GM12878 (cell line): ENCODE data around the gene EHD2. TPM values are rescaled to one million over a fixed set of nuclear protein-coding genes. Genes with fewer than 3 reads are reported as not detected.

Experiments used
- ATAC-seq: fragments of 200-7000 bp; cut with Tn5 transposase; 3 replicates; pipeline ENCODE4 v1.9.1; 2020; ENCODE audit warnings: mild to moderate bottlenecking, moderate library complexity
- BruUV-seq: library from RNA; stranded (reverse); fragments of 400-500 nt; replicated peaks from 2 replicates; lab custom pipeline; 2021; lab: Mats Ljungman, UMichigan
- CTCF ChIA-PET: fragments of 300-600 bp; sonication (Branson Sonifier 250); formaldehyde crosslinking; extraction: SDS; loops from one replicate; lab custom pipeline; 2021; ENCODE audit warnings: inconsistent platforms; lab: Yijun Ruan, JAX
- POLR2A ChIA-PET: fragments of 350-600 bp; formaldehyde crosslinking; extraction: SDS; loops from one replicate; lab custom pipeline; 2021; ENCODE audit warnings: inconsistent platforms; lab: Charles Lee
- RAD21 ChIA-PET: fragments of 300-600 bp; sonication (Branson Sonifier 250); formaldehyde crosslinking; loops from one replicate; lab custom pipeline; 2023; ENCODE audit warnings: antibody characterized with exemption; ENCODE audit not compliant: unreplicated experiment; lab: Charles Lee
- SMC1A ChIA-PET: fragments of 300-600 bp; sonication (Branson Sonifier 250); formaldehyde crosslinking; loops from one replicate; lab custom pipeline; 2023; ENCODE audit not compliant: unreplicated experiment, uncharacterized antibody; lab: Charles Lee
- DNase-seq: peaks from one replicate; pipeline ENCODE4 v3.0.0-alpha.2; 2011; ENCODE audit warnings: low read depth, low spot score
- FAIRE-seq: peaks from 3 replicates; lab custom pipeline; 2011; peaks lifted over from hg19 to GRCh38; lab: Jason Lieb, UNC
- H2AFZ ChIP-seq: 2 replicates; pipeline ENCODE4 v1.6.0; 2011; ENCODE audit warnings: low read depth, low read length, control low read depth; ENCODE audit not compliant: control insufficient read depth
- H3K27ac ChIP-seq: 2 replicates; pipeline ENCODE4 v1.5.1; 2011; ENCODE audit warnings: control low read depth; ENCODE audit not compliant: control insufficient read depth, insufficient read depth
- H3K27me3 ChIP-seq, 2 experiments: replicated peaks in 1 of 2; 2 replicates each; pipeline versions ENCODE4 v1.6.0 to v1.6.1; 2011; ENCODE audit warnings: low read length in 1 of 2; ENCODE audit not compliant: control insufficient read depth in 2 of 2, insufficient read depth in 2 of 2
- H3K36me3 ChIP-seq, 2 experiments: 2 replicates each; pipeline ENCODE4 v1.5.1; 2011; ENCODE audit warnings: low read length in 1 of 2; ENCODE audit not compliant: control insufficient read depth in 2 of 2, insufficient read depth in 2 of 2
- H3K4me1 ChIP-seq: 2 replicates; pipeline ENCODE4 v1.6.1; 2011; ENCODE audit warnings: mild to moderate bottlenecking, low read length, moderate library complexity, mixed read lengths; ENCODE audit not compliant: control insufficient read depth, insufficient read depth
- H3K4me2 ChIP-seq: 2 replicates; pipeline ENCODE4 v1.6.0; 2011; ENCODE audit warnings: control low read depth; ENCODE audit not compliant: control insufficient read depth, insufficient read depth
- H3K4me3 ChIP-seq: fragments of 200-600 bp; sonication (generic); 2 replicates; pipeline ENCODE4 v1.5.1; 2016
- H3K79me2 ChIP-seq: 2 replicates; pipeline ENCODE4 v1.6.0; 2011; ENCODE audit warnings: low read length; ENCODE audit not compliant: control insufficient read depth, insufficient read depth
- H3K9ac ChIP-seq: 2 replicates; pipeline ENCODE4 v1.8.0; 2011; ENCODE audit warnings: low read length, control low read depth, mixed read lengths; ENCODE audit not compliant: control insufficient read depth, insufficient read depth
- H3K9me3 ChIP-seq: replicated peaks from 3 replicates; pipeline ENCODE4 v1.5.1; 2011; ENCODE audit warnings: mild to moderate bottlenecking, low read length; ENCODE audit not compliant: control insufficient read depth, insufficient read depth
- H4K20me1 ChIP-seq: 2 replicates; pipeline ENCODE4 v1.6.0; 2011; ENCODE audit not compliant: control insufficient read depth, insufficient read depth
- RFX5 ChIP-seq: IDR thresholded peaks from 2 replicates; pipeline ENCODE4 v1.6.1; 2011; ENCODE audit warnings: low read depth, low read length, improper control_type of control experiment
- STAT1 ChIP-seq: fragments of 450-650 bp; conservative IDR thresholded peaks from 2 replicates; pipeline ENCODE4 v1.6.1; 2014; ENCODE audit warnings: antibody characterized with exemption, mild to moderate bottlenecking
- YBX1 ChIP-seq: fragments of 450-650 bp; IDR thresholded peaks from 2 replicates; pipeline ENCODE4 v1.6.1; 2016; ENCODE audit warnings: antibody characterized with exemption
- ZSCAN29 ChIP-seq: fragments of 450-650 bp; IDR thresholded peaks from 2 replicates; pipeline ENCODE4 v1.6.1; 2017; ENCODE audit warnings: mild to moderate bottlenecking, moderate library complexity
- whole genome bisulfite sequencing: methylation state at CpG from one replicate; pipeline ENCODE4 v1.1.6; 2016; ENCODE audit warnings: low lambda C conversion rate; ENCODE audit not compliant: insufficient replicate concordance, insufficient coverage; ENCODE audit errors: missing lambda C conversion rate; 5-methylcytosine and 5-hydroxymethylcytosine counted together
- in situ Hi-C: fragments of 300-500 bp; cut with MboI; formaldehyde crosslinking; loops from 9 replicates; pipeline ENCODE4 v1.14.3; 2018; ENCODE audit warnings: mixed read lengths
- intact Hi-C: fragments of 100-400 bp; cut with micrococcal nuclease; formaldehyde crosslinking; loops from one replicate; pipeline ENCODE4 v1.14.2; 2022; ENCODE audit not compliant: unreplicated experiment
- polyA plus RNA-seq, 11 experiments: library from polyadenylated mRNA; depleted of rRNA in 4 of 11; unstranded in 6 of 11; stranded (reverse) in 5 of 11; fragments of >200 nt; fragmentation: Nextera tagmentation in 4 of 11; fragmentation: Illumina TruSeq in 1 of 11; extraction: Ambion mirVana in 4 of 11; extraction: Trizol in 1 of 11; gene quantifications; 1 replicate in 1 of 11; 2 replicates in 10 of 11; pipeline versions ENCODE4 v1.2.1 to v1.2.3, GENCODE V29; 2011 to 2016; ENCODE audit warnings: inconsistent platforms in 2 of 11, missing spikeins in 2 of 11, low read depth in 1 of 11
- total RNA-seq, 4 experiments: library from RNA; depleted of rRNA in 3 of 4; stranded (reverse); fragments of >200 nt in 3 of 4; fragmentation: Illumina TruSeq in 1 of 4; extraction: Trizol in 1 of 4; gene quantifications; 2 replicates each; pipeline versions ENCODE4 v1.2.1 to v1.2.3, GENCODE V29; 2013 to 2021
- TF ChIP-seq, protein P1 (sequence below): IDR thresholded peaks from 2 replicates; pipeline ENCODE4 v1.6.1; 2011; ENCODE audit warnings: low read depth, mild to moderate bottlenecking, low read length, moderate library complexity, borderline replicate concordance; ENCODE audit errors: extremely low read depth

The EHD2 gene
- total and polyA plus RNA-seq, 10 of the 15 experiments (the other 5 are each of a cell fraction or from before 2014, with no cell fraction given), result 0.12 to 0.24 (median 0.23) TPM; not detected in 7

- DNase-seq (no peak), ATAC-seq (no peak), FAIRE-seq (no peak)
- in situ Hi-C loops (no loop called here), intact Hi-C loops (loop anchor here (10.0 kb wide), 1 partner anchor 416 kb away; no protein-coding TSS in a partner anchor)
- ChIA-PET CTCF (interaction anchor here (6.4 to 8.3 kb wide), 2 partner anchors 265 to 267 kb away, joined by 70 to 163 read pairs; no protein-coding TSS in a partner anchor), POLR2A (no interaction called here), RAD21 (no interaction called here), SMC1A (no interaction called here)
- H3K27ac ChIP-seq, result no peak overlapping the region
- H3K9me3 ChIP-seq, result no peaks in the 10 kb centered on the region
- no TSS peak for BruUV-seq
- H3K4me1 ChIP-seq, result no peaks in the 10 kb centered on the region
- H2AFZ ChIP-seq, result no peak overlapping the region
- H3K36me3 ChIP-seq, result peaks cover 0 to 2% of the 10 kb centered on the region in 2 experiments; a peak in 3 of 4 replicates
- no peak overlapping the region for H3K4me3 ChIP-seq
- WGBS, result 95% methylated on average over 10 of the region's 43 CpGs
- H3K79me2 ChIP-seq, result no peaks in the 10 kb centered on the region
- no peak overlapping the region for H3K4me2 ChIP-seq
- no peak overlapping the region for H3K9ac ChIP-seq
- no peaks in the 10 kb centered on the region for H4K20me1 ChIP-seq
- no peaks in the 10 kb centered on the region for H3K27me3 ChIP-seq
- TF ChIP-seq RFX5 (no peak), STAT1 (no peak), YBX1 (no peak), ZSCAN29 (no peak)
- TF ChIP-seq, protein P1, sequence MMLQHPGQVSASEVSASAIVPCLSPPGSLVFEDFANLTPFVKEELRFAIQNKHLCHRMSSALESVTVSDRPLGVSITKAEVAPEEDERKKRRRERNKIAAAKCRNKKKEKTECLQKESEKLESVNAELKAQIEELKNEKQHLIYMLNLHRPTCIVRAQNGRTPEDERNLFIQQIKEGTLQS, result no peak
- TF ChIP-seq, all 136 proteins: peak for 0
These were observed 12.1 kb upstream of the EHD2 start for GRCh38 chr19:47700934-47701716.
